Omental fat pad (tissue), 4 donors: ENCODE measurements around the gene NPR3. TPM values are rescaled to one million over a fixed set of nuclear protein-coding genes. Genes with fewer than 3 reads are reported as not detected.

Experiments
- ATAC-seq: fragments of 150-250 bp; one replicate; pipeline ENCODE4 v1.9.1; 2016; ENCODE audit warnings: mild to moderate bottlenecking, moderate library complexity; ENCODE audit not compliant: low FRiP score
- DNase-seq: peaks from one replicate; pipeline ENCODE4 v3.0.0-alpha.2; 2019; ENCODE audit warnings: low spot score
- total RNA-seq, 4 donors: library from RNA; depleted of rRNA; stranded (reverse); fragments of >200 nt; gene quantifications; one replicate each; pipeline ENCODE4 v1.1.0, GENCODE V29; 2016
- TF ChIP-seq, protein P1 (sequence below), 3 donors: fragments of 450-650 bp; IDR thresholded peaks; one replicate each; pipeline ENCODE4 v1.5.1; 2016 to 2017; ENCODE audit warnings: antibody characterized with exemption in 3 of 3, mild to moderate bottlenecking in 3 of 3, moderate library complexity in 2 of 3

The NPR3 gene
- total RNA-seq, 4 donors from 2014 or later: 4.6 to 11.8 (median 6.5) TPM

- no peak for ATAC-seq
- TF ChIP-seq, protein P1, sequence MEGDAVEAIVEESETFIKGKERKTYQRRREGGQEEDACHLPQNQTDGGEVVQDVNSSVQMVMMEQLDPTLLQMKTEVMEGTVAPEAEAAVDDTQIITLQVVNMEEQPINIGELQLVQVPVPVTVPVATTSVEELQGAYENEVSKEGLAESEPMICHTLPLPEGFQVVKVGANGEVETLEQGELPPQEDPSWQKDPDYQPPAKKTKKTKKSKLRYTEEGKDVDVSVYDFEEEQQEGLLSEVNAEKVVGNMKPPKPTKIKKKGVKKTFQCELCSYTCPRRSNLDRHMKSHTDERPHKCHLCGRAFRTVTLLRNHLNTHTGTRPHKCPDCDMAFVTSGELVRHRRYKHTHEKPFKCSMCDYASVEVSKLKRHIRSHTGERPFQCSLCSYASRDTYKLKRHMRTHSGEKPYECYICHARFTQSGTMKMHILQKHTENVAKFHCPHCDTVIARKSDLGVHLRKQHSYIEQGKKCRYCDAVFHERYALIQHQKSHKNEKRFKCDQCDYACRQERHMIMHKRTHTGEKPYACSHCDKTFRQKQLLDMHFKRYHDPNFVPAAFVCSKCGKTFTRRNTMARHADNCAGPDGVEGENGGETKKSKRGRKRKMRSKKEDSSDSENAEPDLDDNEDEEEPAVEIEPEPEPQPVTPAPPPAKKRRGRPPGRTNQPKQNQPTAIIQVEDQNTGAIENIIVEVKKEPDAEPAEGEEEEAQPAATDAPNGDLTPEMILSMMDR (IDR thresholded peaks at IDR 0.05): no peak
- no peak for DNase-seq
These were observed 72.5 kb downstream of the NPR3 start for GRCh38 chr5:32783661-32784060.

DNA sequence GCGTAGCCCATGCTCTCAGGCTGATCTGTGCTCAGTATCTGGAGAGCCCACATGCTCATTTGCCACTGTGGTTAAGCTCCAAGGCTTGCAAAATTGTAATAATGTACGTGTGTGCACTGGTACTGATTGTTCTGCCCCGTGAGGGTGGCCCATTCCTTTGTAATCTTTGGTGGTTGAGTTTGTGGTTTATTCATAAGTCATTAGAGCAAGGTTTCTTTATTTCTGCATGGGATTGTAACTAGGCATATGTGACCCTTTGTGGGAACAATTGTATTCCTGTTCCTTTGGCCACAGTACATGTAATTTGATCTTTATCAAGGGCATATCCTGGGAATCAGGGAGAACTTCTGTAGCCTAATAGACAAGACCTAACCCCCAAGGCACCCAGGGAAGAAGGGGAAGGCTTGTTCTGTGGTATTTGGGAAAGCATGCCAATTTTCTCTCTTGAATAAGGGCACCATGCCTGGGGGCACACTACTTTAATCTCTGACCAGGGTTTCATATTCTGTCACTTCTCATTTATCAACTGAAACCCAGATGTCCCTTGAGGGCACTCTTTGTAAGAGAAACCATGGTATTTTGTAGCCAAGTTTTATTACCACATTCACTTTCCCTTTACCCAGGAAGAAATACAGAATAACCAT, 74.6 kb downstream of the NPR3 start:
- ATAC-seq (no peak), DNase-seq (no peak)
- TF ChIP-seq, protein P1 (IDR thresholded peaks at IDR 0.05): no peak

- DNase-seq: no peak
- TF ChIP-seq, protein P1 (IDR thresholded peaks at IDR 0.05): no peak
- ATAC-seq: no peak
These were observed 75.2 kb downstream of the NPR3 start for GRCh38 chr5:32786311-32786710.

GRCh38 chr5:32790411-32790951, 79.4 kb downstream of the NPR3 start:
- no peak for DNase-seq
- TF ChIP-seq, protein P1 (IDR thresholded peaks at IDR 0.05): no peak
- no peak for ATAC-seq

GRCh38 chr5:32791536-32792243, 80.6 kb downstream of the NPR3 start:
- ATAC-seq (no peak), DNase-seq (no peak)
- TF ChIP-seq, protein P1 (IDR thresholded peaks at IDR 0.05): no peak

DNA sequence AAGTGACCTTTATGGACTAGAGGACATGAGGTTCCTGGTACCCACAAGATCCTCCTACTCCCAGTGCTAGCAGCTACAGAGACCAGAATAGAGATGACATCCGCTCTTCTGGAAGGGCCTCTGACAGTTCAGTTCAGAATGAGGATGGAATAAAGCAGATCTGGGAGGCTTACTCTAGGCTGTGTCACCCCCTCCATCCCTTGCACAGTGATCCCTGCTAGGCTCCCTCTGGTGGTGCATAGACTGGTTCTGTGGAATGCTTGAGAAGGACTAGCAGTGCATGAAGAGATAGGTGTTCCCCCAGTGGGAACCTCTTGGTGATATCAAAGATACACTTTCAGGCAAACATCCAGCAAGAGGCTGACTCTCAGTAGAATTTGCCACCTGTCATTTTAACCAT, 83.0 kb downstream of the NPR3 start:
- DNase-seq (no peak), ATAC-seq (no peak)
- TF ChIP-seq, protein P1 (IDR thresholded peaks at IDR 0.05): no peak
